BE2C (cell line): ENCODE measurements around the gene KCNN3.

ENCODE experiments used
- DNase-seq: peaks from one replicate; pipeline ENCODE4 v3.0.0-alpha.2; 2020
- H3K27me3 ChIP-seq: fragments of 250-450 bp; sonication (Bioruptor Pico); 2 replicates; pipeline ENCODE4 v1.5.1; 2020; ENCODE audit warnings: mild to moderate bottlenecking
- H3K36me3 ChIP-seq: fragments of 250-450 bp; sonication (Bioruptor Pico); 2 replicates; pipeline ENCODE4 v1.5.1; 2020; ENCODE audit warnings: mild to moderate bottlenecking
- H3K4me1 ChIP-seq: fragments of 250-450 bp; sonication (Bioruptor Pico); 2 replicates; pipeline ENCODE4 v1.5.1; 2020
- H3K4me3 ChIP-seq: 2 replicates; pipeline ENCODE4 v1.5.1; 2011; ENCODE audit warnings: low read depth, low read length
- H3K9me3 ChIP-seq: fragments of 250-450 bp; sonication (Bioruptor Pico); 2 replicates; pipeline ENCODE4 v1.5.1; 2020
- TF ChIP-seq, protein P1 (sequence below): IDR thresholded peaks from 2 replicates; pipeline ENCODE4 v1.5.1; 2012; ENCODE audit warnings: mild to moderate bottlenecking, low read depth, low read length

KCNN3 gene

DNA sequence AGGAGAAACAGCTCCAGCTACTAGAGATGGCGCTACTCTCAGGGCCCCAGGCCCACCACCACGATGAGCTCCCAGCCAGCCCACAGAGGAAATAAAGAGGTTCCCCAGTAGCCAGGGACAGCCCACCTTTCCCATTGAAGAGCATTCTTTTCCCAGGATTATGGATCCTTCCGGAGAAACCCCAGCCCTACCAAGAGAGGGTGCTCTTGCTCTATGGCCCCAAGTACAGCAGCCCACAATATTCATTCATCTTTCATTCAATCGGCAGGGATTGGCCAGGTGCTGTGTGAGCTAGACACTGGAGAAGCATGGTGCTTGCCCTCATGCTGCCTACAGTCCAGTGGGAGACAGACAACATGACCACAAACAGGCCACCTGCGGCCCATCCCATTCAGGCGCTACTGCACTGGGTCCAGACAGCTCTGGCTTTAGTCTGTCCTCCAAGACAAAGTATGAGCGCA lies 36.6 kb upstream of the KCNN3 start:
- TF ChIP-seq, protein P1, sequence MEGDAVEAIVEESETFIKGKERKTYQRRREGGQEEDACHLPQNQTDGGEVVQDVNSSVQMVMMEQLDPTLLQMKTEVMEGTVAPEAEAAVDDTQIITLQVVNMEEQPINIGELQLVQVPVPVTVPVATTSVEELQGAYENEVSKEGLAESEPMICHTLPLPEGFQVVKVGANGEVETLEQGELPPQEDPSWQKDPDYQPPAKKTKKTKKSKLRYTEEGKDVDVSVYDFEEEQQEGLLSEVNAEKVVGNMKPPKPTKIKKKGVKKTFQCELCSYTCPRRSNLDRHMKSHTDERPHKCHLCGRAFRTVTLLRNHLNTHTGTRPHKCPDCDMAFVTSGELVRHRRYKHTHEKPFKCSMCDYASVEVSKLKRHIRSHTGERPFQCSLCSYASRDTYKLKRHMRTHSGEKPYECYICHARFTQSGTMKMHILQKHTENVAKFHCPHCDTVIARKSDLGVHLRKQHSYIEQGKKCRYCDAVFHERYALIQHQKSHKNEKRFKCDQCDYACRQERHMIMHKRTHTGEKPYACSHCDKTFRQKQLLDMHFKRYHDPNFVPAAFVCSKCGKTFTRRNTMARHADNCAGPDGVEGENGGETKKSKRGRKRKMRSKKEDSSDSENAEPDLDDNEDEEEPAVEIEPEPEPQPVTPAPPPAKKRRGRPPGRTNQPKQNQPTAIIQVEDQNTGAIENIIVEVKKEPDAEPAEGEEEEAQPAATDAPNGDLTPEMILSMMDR: peak; percentile 36
- no peaks in the 10 kb centered on the region for H3K9me3 ChIP-seq

DNA sequence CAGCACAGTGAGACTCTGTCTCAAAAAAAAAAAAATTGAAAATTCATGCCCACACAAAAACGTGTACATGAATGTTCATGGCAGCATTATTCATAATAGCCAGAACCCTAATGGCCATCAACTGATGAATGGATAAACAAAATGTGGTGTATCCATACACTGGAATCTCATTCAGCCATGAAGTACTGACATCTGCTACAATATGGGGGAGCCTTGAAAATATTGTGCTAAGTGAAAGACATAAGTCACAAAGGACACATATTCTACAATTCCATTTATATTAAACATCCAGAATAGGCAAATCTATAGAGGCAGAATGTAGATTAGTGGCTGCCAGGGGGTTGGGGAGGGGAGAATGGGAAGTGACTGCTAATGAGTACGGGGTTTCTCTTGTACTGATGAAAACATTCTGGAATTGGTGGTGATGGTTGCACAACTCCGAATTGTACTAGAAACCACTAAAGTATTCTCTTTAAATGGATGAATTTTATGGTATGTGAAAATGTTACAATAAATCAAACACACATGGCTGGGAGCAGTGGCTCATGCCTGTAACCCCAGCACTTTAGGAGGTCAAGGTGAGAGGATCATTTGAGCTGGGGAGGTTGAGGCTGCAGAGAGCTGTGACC lies 33.0 kb upstream of the KCNN3 start:
- H3K36me3 ChIP-seq: no peaks in the 10 kb centered on the region
- H3K4me1 ChIP-seq: no peaks in the 10 kb centered on the region
- no peak overlapping the region for H3K4me3 ChIP-seq
- H3K9me3 ChIP-seq: no peaks in the 10 kb centered on the region
- TF ChIP-seq, protein P1: no peak
- no peaks in the 10 kb centered on the region for H3K27me3 ChIP-seq
- DNase-seq: no peak

More for the DNA sequence above, 36.6 kb upstream of the KCNN3 start:
- no peak for DNase-seq
- no peak overlapping the region for H3K4me3 ChIP-seq
- no peaks in the 10 kb centered on the region for H3K36me3 ChIP-seq
- no peaks in the 10 kb centered on the region for H3K27me3 ChIP-seq
- no peaks in the 10 kb centered on the region for H3K4me1 ChIP-seq

DNA sequence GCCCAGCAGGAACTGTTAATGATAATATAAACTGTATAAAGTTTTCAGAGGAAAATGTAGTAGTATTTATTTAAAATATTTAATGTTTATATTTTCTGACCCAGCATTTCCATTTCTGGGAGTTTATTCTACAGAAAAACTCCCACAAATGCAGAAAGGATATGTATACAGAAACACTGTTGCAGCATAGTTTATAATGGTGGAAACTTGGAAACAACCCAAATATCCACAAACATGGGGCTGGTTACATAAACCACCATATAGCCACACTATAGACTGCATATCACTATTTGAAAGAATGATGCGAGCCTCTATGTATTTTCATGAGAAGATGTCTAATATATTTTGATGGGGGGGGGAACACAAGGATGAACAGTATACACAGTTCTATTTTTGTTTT lies 31.5 kb upstream of the KCNN3 start:
- TF ChIP-seq, protein P1: no peak
- DNase-seq: no peak
- Histone ChIP-seq H3K9me3 (no peaks in the 10 kb centered on the region), H3K36me3 (no peaks in the 10 kb centered on the region), H3K4me3 (no peak overlapping the region), H3K4me1 (no peaks in the 10 kb centered on the region), H3K27me3 (no peaks in the 10 kb centered on the region)

DNA sequence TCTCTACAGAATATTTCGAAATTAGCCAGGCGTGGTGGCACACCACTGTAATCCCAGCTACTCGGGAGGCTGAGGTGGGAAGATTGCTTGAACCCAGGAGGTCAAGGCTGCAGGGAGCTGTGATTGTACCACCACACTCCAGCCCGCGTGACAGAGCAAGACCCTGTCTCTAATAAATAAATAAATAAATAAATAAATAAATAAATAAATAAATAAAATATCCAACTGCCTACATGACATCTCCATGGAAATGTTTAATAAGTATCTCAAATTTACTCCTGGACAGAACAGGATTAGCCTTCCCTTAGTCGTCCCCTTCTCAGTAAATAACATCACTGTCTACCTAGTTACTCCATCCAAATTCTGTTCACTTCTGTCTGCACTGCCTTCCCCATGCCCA lies 29.0 kb upstream of the KCNN3 start:
- no peaks in the 10 kb centered on the region for H3K9me3 ChIP-seq
- H3K27me3 ChIP-seq: no peaks in the 10 kb centered on the region
- no peaks in the 10 kb centered on the region for H3K4me1 ChIP-seq
- TF ChIP-seq, protein P1: no peak
- H3K36me3 ChIP-seq: no peaks in the 10 kb centered on the region
- H3K4me3 ChIP-seq: no peak overlapping the region
- no peak for DNase-seq

DNA sequence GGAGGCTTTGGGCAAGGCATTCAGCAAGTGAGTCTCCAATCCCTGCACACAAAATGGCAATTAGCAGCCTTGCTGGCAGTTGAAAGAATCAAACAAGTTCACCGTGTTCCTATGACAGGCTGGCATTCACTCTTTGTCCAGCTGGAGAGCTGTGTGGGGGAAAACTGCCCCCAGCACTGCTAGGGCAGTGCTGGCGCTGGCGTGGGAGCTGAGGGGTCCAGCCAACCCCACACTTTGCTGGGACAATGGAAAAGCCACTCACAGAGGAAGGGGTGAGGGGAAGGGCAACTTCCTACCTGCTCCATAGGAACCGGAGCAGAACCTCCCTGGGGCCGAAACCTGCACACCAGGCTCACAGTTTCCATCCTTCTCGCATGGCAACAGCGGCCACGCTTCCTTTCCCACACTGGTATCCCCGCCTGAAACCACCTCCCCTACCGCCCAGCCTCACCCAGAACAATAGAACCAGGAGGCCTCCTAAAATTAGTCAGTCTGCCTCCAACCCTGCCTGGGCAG lies 26.7 kb upstream of the KCNN3 start:
- Histone ChIP-seq H3K36me3 (no peaks in the 10 kb centered on the region), H3K4me3 (no peak overlapping the region)
- no peak for DNase-seq

DNA sequence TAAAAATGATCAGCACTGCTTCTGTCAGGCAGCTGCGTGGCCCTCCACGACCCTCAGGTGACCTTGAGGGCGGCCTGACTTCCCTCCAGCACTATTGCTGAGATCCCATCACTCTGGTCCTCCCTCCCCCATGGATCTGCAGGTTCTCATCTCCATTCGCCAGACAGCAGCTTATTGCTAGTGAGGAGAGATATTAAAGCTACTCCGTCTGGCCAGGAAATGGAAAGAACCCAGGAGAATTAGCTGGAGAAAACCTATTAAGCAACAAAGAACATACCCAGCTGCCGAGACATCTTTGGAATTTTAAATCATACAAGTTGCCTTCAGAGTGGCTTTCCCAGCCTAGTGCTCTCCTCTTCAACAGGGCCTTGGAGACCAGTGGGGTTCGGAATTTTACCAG lies 25.7 kb upstream of the KCNN3 start:
- TF ChIP-seq, protein P1: no peak
- Histone ChIP-seq H3K36me3 (no peaks in the 10 kb centered on the region), H3K27me3 (no peaks in the 10 kb centered on the region), H3K9me3 (no peaks in the 10 kb centered on the region), H3K4me1 (no peaks in the 10 kb centered on the region), H3K4me3 (no peak overlapping the region)
- DNase-seq: no peak

More for the DNA sequence above, 26.7 kb upstream of the KCNN3 start:
- TF ChIP-seq, protein P1: no peak
- H3K9me3 ChIP-seq: no peaks in the 10 kb centered on the region
- H3K27me3 ChIP-seq: no peaks in the 10 kb centered on the region
- no peaks in the 10 kb centered on the region for H3K4me1 ChIP-seq
